Panc1 (cell line): ENCODE results near the gene TMEM123. TPM values are rescaled to one million over a fixed set of nuclear protein-coding genes. Genes with fewer than 3 reads are reported as not detected.

Experiments used
- ATAC-seq: fragments of 200-7000 bp; cut with Tn5 transposase; 2 replicates; pipeline ENCODE4 v1.9.1; 2020; ENCODE audit warnings: mild to moderate bottlenecking, moderate library complexity
- BruUV-seq: library from RNA; stranded (reverse); fragments of 400-500 nt; replicated peaks from 2 replicates; lab custom pipeline; 2021; lab: Mats Ljungman, UMichigan
- CTCF ChIA-PET: fragments of 300-600 bp; sonication (Branson Sonifier 250); formaldehyde crosslinking; loops from one replicate; lab custom pipeline; 2022; ENCODE audit warnings: antibody characterized with exemption; lab: Charles Lee
- POLR2A ChIA-PET: fragments of 300-600 bp; sonication (Branson Sonifier 250); formaldehyde crosslinking; loops from one replicate; lab custom pipeline; 2022; ENCODE audit warnings: antibody characterized with exemption; lab: Charles Lee
- DNase-seq: peaks from one replicate; pipeline ENCODE4 v3.0.0-alpha.2; 2010; ENCODE audit warnings: low read depth, low spot score
- H3K27ac ChIP-seq: 2 replicates; pipeline ENCODE4 v1.5.1; 2011; ENCODE audit warnings: mild to moderate bottlenecking, low read length, inconsistent platforms
- H3K27me3 ChIP-seq: fragments of 200-500 bp; sonication (Bioruptor generic); 2 replicates; pipeline ENCODE4 v1.6.0; 2014; ENCODE audit warnings: low read length, inconsistent platforms; ENCODE audit not compliant: control insufficient read depth, insufficient read depth
- H3K36me3 ChIP-seq: fragments of 200-500 bp; sonication (Bioruptor generic); 2 replicates; pipeline ENCODE4 v1.5.1; 2014; ENCODE audit warnings: inconsistent platforms, mild to moderate bottlenecking, low read length, moderate library complexity; ENCODE audit not compliant: control insufficient read depth, insufficient read depth
- H3K4me1 ChIP-seq: 2 replicates; pipeline ENCODE4 v1.5.1; 2011; ENCODE audit warnings: inconsistent platforms, mild to moderate bottlenecking, low read length, moderate library complexity; ENCODE audit not compliant: control insufficient read depth, insufficient read depth
- H3K4me3 ChIP-seq, 2 experiments: 2 replicates each; pipeline ENCODE4 v1.5.1; 2011 to 2012; ENCODE audit warnings: low read depth in 2 of 2, low read length in 2 of 2, mild to moderate bottlenecking in 2 of 2, inconsistent platforms in 1 of 2, moderate library complexity in 1 of 2
- H3K9me3 ChIP-seq: fragments of 200-500 bp; sonication (Bioruptor generic); 2 replicates; pipeline ENCODE4 v1.5.1; 2014; ENCODE audit warnings: low read depth, mild to moderate bottlenecking, inconsistent platforms, low read length, moderate library complexity; ENCODE audit not compliant: control insufficient read depth, insufficient read depth
- CTCF ChIP-seq: fragments of 450-650 bp; IDR thresholded peaks from 2 replicates; pipeline ENCODE4 v1.5.1; 2017; ENCODE audit warnings: mild to moderate bottlenecking
- POLR2AphosphoS5 ChIP-seq: IDR thresholded peaks from 2 replicates; pipeline ENCODE4 v1.6.1; 2012; ENCODE audit warnings: mild to moderate bottlenecking, low read depth, low read length, moderate library complexity
- SIN3A ChIP-seq: IDR thresholded peaks from 2 replicates; pipeline ENCODE4 v1.6.1; 2012; ENCODE audit warnings: low read depth, mild to moderate bottlenecking, low read length, moderate library complexity, borderline replicate concordance; ENCODE audit not compliant: insufficient read depth
- TCF7L2 ChIP-seq: IDR thresholded peaks from 2 replicates; pipeline ENCODE4 v1.6.1; 2011; ENCODE audit warnings: mild to moderate bottlenecking, low read depth, low read length, inconsistent platforms
- in situ Hi-C: cut with HindIII; loops from 2 replicates; pipeline ENCODE4 v1.10.0; 2016; ENCODE audit warnings: low sequenced_read_pairs, low pct_unique_long_range_greater_than_20kb
- intact Hi-C: fragments of 100-400 bp; cut with micrococcal nuclease; formaldehyde crosslinking; loops from one replicate; pipeline ENCODE4 v1.10.0; 2022; ENCODE audit not compliant: unreplicated experiment
- total RNA-seq: library from RNA; stranded (reverse); gene quantifications from one replicate; pipeline ENCODE4 v1.2.1, GENCODE V29; 2021; ENCODE audit not compliant: unreplicated experiment
- TF ChIP-seq, protein P1 (sequence below), 2 experiments: IDR thresholded peaks; 2 replicates each; pipeline ENCODE4 v1.6.1; 2011 to 2012; ENCODE audit warnings: low read depth in 2 of 2, control low read depth in 1 of 2, low read length in 1 of 2, mild to moderate bottlenecking in 1 of 2, moderate library complexity in 1 of 2; ENCODE audit not compliant: insufficient read depth in 1 of 2

Gene TMEM123
- total RNA-seq, 1 experiment from 2014 or later: 383 TPM

DNA sequence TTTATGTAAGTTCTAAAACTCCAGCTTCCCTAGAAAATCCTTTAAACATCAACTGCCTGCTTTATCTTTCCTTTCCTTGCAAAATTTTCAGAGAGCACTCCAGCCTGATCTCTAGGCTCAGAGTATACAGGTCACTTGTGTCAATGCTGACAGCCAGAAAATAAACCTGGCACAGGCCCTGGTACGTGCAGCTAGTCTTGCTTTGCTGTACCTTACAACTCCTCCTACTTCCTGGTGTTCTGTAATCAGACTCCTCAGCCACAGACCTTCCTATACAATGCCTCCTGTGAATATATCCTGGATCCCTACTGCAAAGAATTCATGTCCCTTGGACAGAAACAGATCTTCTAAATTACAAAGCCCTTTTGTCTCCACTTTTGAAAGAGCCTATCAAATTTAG, 24.2 kb upstream of the TMEM123 start:
- ATAC-seq (peak; percentile 82), DNase-seq (no peak)
- intact Hi-C loops: no loop called here
- in situ Hi-C loops: no loop called here
- peak overlapping the region; percentile 59; the same call in 1 of the 2 replicates for H3K27ac ChIP-seq
- no TSS peak for BruUV-seq
- ChIA-PET CTCF (no interaction called here), POLR2A (no interaction called here)
- H3K4me3 ChIP-seq: no peak overlapping the region
- no peaks in the 10 kb centered on the region for H3K9me3 ChIP-seq
- no peak for TF ChIP-seq SIN3A
- TF ChIP-seq, protein P1, sequence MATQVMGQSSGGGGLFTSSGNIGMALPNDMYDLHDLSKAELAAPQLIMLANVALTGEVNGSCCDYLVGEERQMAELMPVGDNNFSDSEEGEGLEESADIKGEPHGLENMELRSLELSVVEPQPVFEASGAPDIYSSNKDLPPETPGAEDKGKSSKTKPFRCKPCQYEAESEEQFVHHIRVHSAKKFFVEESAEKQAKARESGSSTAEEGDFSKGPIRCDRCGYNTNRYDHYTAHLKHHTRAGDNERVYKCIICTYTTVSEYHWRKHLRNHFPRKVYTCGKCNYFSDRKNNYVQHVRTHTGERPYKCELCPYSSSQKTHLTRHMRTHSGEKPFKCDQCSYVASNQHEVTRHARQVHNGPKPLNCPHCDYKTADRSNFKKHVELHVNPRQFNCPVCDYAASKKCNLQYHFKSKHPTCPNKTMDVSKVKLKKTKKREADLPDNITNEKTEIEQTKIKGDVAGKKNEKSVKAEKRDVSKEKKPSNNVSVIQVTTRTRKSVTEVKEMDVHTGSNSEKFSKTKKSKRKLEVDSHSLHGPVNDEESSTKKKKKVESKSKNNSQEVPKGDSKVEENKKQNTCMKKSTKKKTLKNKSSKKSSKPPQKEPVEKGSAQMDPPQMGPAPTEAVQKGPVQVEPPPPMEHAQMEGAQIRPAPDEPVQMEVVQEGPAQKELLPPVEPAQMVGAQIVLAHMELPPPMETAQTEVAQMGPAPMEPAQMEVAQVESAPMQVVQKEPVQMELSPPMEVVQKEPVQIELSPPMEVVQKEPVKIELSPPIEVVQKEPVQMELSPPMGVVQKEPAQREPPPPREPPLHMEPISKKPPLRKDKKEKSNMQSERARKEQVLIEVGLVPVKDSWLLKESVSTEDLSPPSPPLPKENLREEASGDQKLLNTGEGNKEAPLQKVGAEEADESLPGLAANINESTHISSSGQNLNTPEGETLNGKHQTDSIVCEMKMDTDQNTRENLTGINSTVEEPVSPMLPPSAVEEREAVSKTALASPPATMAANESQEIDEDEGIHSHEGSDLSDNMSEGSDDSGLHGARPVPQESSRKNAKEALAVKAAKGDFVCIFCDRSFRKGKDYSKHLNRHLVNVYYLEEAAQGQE (IDR thresholded peaks at IDR 0.05; ENCODE audit: insufficient read depth in 1 of 2, low read depth in 2 of 2, low read length in 1 of 2): no peak
- TF ChIP-seq POLR2AphosphoS5: no peak
- TF ChIP-seq CTCF: no peak
- no peak for TF ChIP-seq TCF7L2
- no peaks in the 10 kb centered on the region for H3K27me3 ChIP-seq
- H3K4me1 ChIP-seq: peaks cover 13% of the 10 kb centered on the region
- no peaks in the 10 kb centered on the region for H3K36me3 ChIP-seq

DNA sequence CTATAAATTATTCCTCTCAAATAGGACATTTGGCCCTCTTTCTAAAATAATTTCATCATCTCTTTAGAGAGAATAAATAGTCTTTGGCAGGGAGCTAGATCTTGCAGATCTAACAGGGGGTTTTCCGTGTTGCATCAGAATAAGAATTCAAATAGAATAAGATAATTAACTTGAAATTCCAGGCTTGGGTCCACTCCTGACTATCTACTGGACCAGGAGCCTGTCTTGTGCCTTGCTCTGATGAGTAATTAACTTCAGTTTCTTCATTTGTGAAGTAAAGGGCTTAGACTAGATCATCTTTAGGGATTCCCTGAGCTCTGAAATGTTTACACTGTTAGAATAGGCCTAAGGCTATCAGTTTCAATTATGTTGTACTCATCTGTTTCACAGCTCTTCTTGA, 23.5 kb upstream of the TMEM123 start:
- ChIA-PET CTCF (no interaction called here), POLR2A (interaction anchor here (0.6 kb wide), 2 partner anchors 87 to 269 kb away, joined by 5 read pairs; no protein-coding TSS in a partner anchor)
- no peak for ATAC-seq

More for the DNA sequence above, 23.5 kb upstream of the TMEM123 start:
- H3K9me3 ChIP-seq: no peaks in the 10 kb centered on the region
- intact Hi-C loops: no loop called here
- H3K27me3 ChIP-seq: no peaks in the 10 kb centered on the region
- in situ Hi-C loops: no loop called here
- TF ChIP-seq, protein P1 (IDR thresholded peaks at IDR 0.05; ENCODE audit: insufficient read depth in 1 of 2, low read depth in 2 of 2, low read length in 1 of 2): no peak
- TF ChIP-seq CTCF: no peak
- TF ChIP-seq SIN3A: no peak
- no peak for TF ChIP-seq POLR2AphosphoS5
- no peak for TF ChIP-seq TCF7L2
- no peak for DNase-seq
- H3K4me1 ChIP-seq: peaks cover 13% of the 10 kb centered on the region
- H3K36me3 ChIP-seq: no peaks in the 10 kb centered on the region
- H3K4me3 ChIP-seq: no peak overlapping the region
- peak overlapping the region; percentile 59 for H3K27ac ChIP-seq
- BruUV-seq: no TSS peak
